DND-41 (cell line): Measurements from ENCODE around the gene FDXR.

Source experiments
- ATAC-seq: fragments of 200-7000 bp; cut with Tn5 transposase; 3 replicates; pipeline ENCODE4 v1.9.1; 2021; ENCODE audit warnings: low read depth; ENCODE audit not compliant: insufficient read depth
- DNase-seq: peaks from one replicate; pipeline ENCODE4 v3.0.0-alpha.2; 2020
- H2AFZ ChIP-seq: 2 replicates; pipeline ENCODE4 v1.6.0; 2012; ENCODE audit warnings: low read depth, low read length
- H3K27ac ChIP-seq: 2 replicates; pipeline ENCODE4 v1.5.1; 2012; ENCODE audit warnings: low read length, inconsistent platforms
- H3K27me3 ChIP-seq: fragments of 200-600 bp; sonication (generic); 2 replicates; pipeline ENCODE4 v1.6.0; 2012; ENCODE audit warnings: low read length, mild to moderate bottlenecking, inconsistent platforms; ENCODE audit not compliant: insufficient read depth, poor library complexity
- H3K36me3 ChIP-seq: 2 replicates; pipeline ENCODE4 v1.5.1; 2012; ENCODE audit warnings: low read length, inconsistent platforms; ENCODE audit not compliant: insufficient read depth
- H3K4me1 ChIP-seq: 2 replicates; pipeline ENCODE4 v1.5.1; 2012; ENCODE audit warnings: mild to moderate bottlenecking, low read length; ENCODE audit not compliant: insufficient read depth
- H3K4me2 ChIP-seq: 2 replicates; pipeline ENCODE4 v1.6.0; 2012; ENCODE audit warnings: mild to moderate bottlenecking, moderate library complexity, low read length, inconsistent platforms; ENCODE audit not compliant: insufficient read depth
- H3K4me3 ChIP-seq, 2 experiments: fragments of 200-600 bp in 1 of 2; shearing (Covaris generic) in 1 of 2; 2 replicates each; pipeline ENCODE4 v1.5.1; 2012 to 2016; ENCODE audit warnings: inconsistent platforms in 2 of 2, low read length in 2 of 2, mild to moderate bottlenecking in 2 of 2, low read depth in 1 of 2, moderate library complexity in 1 of 2
- H3K79me2 ChIP-seq: 2 replicates; pipeline ENCODE4 v1.6.0; 2012; ENCODE audit warnings: low read length, inconsistent platforms; ENCODE audit not compliant: insufficient read depth
- H3K9ac ChIP-seq: 2 replicates; pipeline ENCODE4 v1.6.0; 2012; ENCODE audit warnings: low read depth, mild to moderate bottlenecking, inconsistent platforms, low read length, moderate library complexity
- H3K9me3 ChIP-seq: 2 replicates; pipeline ENCODE4 v1.5.1; 2012; ENCODE audit warnings: low read length, moderate library complexity, mild to moderate bottlenecking, inconsistent platforms; ENCODE audit not compliant: insufficient read depth, severe bottlenecking
- H4K20me1 ChIP-seq: 2 replicates; pipeline ENCODE4 v1.6.0; 2012; ENCODE audit warnings: low read length; ENCODE audit not compliant: insufficient read depth
- EZH2 ChIP-seq: IDR thresholded peaks from 3 replicates; pipeline ENCODE4 v1.6.1; 2012; ENCODE audit warnings: borderline replicate concordance, low read depth, mild to moderate bottlenecking, moderate library complexity, low read length, inconsistent platforms; ENCODE audit not compliant: severe bottlenecking
- TF ChIP-seq, protein P1 (sequence below): IDR thresholded peaks from 2 replicates; pipeline ENCODE4 v1.5.1; 2012; ENCODE audit warnings: borderline replicate concordance, low read length, moderate library complexity, mild to moderate bottlenecking; ENCODE audit not compliant: poor library complexity, severe bottlenecking; ENCODE audit errors: extremely low read depth

FDXR gene

DNA sequence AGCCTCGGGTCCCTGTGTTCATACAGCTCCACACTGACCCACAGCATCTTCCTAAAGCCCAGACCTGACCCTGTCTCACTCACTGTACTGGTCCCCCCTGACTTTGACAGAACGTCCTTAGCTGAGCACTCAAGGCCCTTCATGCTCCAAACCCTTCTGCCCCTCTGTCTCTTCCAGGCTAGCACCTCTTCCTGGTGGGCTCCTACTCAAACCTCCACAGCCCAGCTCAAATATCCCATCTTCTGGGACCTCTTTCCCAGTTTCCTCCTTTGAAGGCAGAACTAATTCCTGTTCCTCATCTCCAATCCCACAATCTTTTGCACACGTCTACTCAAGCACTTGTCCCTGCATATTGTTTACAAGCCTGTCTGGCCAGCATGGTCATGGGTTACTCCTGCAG is 21.9 kb downstream of the FDXR start:
- H3K4me3 ChIP-seq: no peak overlapping the region
- no peaks in the 10 kb centered on the region for H3K79me2 ChIP-seq
- no peak overlapping the region for H3K9ac ChIP-seq
- H3K4me1 ChIP-seq: peaks cover 21% of the 10 kb centered on the region
- no peak overlapping the region for H2AFZ ChIP-seq
- H3K27me3 ChIP-seq: no peaks in the 10 kb centered on the region
- ATAC-seq (no peak), DNase-seq (no peak)
- no peaks in the 10 kb centered on the region for H3K9me3 ChIP-seq
- H3K36me3 ChIP-seq: no peaks in the 10 kb centered on the region
- no peak overlapping the region for H3K4me2 ChIP-seq
- no peak for TF ChIP-seq EZH2
- TF ChIP-seq, protein P1, sequence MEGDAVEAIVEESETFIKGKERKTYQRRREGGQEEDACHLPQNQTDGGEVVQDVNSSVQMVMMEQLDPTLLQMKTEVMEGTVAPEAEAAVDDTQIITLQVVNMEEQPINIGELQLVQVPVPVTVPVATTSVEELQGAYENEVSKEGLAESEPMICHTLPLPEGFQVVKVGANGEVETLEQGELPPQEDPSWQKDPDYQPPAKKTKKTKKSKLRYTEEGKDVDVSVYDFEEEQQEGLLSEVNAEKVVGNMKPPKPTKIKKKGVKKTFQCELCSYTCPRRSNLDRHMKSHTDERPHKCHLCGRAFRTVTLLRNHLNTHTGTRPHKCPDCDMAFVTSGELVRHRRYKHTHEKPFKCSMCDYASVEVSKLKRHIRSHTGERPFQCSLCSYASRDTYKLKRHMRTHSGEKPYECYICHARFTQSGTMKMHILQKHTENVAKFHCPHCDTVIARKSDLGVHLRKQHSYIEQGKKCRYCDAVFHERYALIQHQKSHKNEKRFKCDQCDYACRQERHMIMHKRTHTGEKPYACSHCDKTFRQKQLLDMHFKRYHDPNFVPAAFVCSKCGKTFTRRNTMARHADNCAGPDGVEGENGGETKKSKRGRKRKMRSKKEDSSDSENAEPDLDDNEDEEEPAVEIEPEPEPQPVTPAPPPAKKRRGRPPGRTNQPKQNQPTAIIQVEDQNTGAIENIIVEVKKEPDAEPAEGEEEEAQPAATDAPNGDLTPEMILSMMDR: no peak
- H3K27ac ChIP-seq: no peak overlapping the region
- peaks cover 11% of the 10 kb centered on the region for H4K20me1 ChIP-seq

DNA sequence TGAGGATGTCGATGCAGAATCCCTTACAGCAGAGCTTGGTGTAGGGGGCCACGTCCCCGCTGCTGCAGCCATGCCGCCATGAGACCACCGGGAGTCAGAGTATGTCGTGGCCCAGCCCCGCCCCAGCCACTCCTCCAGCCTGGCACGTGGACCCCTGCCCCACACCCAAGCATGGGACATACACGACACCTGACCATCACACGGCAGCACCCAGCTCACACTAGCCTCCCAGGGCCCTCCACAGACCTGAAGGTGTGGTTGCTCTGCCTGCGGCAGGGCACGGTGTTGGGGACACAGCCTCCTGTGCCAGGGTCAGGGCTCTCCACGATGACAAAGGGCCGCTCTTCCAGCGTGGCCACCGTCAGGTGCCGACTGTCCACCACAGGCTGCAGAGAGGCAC is 22.5 kb downstream of the FDXR start:
- Histone ChIP-seq H3K4me2 (no peak overlapping the region), H3K79me2 (no peaks in the 10 kb centered on the region), H3K27ac (no peak overlapping the region), H3K9ac (no peak overlapping the region), H3K36me3 (no peaks in the 10 kb centered on the region), H3K9me3 (no peaks in the 10 kb centered on the region), H4K20me1 (peaks cover 8% of the 10 kb centered on the region; the same call in 1 of the 2 replicates), H3K4me1 (peaks cover 21% of the 10 kb centered on the region), H2AFZ (no peak overlapping the region), H3K4me3 (no peak overlapping the region), H3K27me3 (no peaks in the 10 kb centered on the region)
- DNase-seq: no peak
- ATAC-seq: no peak
- TF ChIP-seq EZH2: no peak
- TF ChIP-seq, protein P1: no peak

- Histone ChIP-seq H3K9ac (no peak overlapping the region), H3K9me3 (no peaks in the 10 kb centered on the region), H3K79me2 (no peaks in the 10 kb centered on the region), H3K4me3 (no peak overlapping the region), H3K27ac (no peak overlapping the region), H3K4me2 (no peak overlapping the region), H3K4me1 (peaks cover 13% of the 10 kb centered on the region), H3K36me3 (no peaks in the 10 kb centered on the region), H3K27me3 (no peaks in the 10 kb centered on the region), H2AFZ (no peak overlapping the region), H4K20me1 (peaks cover 8% of the 10 kb centered on the region; the same call in 1 of the 2 replicates)
- no peak for TF ChIP-seq EZH2
- TF ChIP-seq, protein P1: no peak
- no peak for ATAC-seq
- DNase-seq: no peak
Measured at GRCh38 chr17:74848656-74849399, 24.0 kb downstream of the FDXR start.
